Activated gamma-delta T cell (primary cell): ENCODE data around the gene FAM111B.

Experiments
- DNase-seq: peaks from one replicate; lab custom pipeline; 2025; lab: John Stamatoyannopoulos, UW

Gene FAM111B

GRCh38 chr11:59158206-59159068 lies 51.4 kb downstream of the FAM111B start:
- no peak for DNase-seq

DNA sequence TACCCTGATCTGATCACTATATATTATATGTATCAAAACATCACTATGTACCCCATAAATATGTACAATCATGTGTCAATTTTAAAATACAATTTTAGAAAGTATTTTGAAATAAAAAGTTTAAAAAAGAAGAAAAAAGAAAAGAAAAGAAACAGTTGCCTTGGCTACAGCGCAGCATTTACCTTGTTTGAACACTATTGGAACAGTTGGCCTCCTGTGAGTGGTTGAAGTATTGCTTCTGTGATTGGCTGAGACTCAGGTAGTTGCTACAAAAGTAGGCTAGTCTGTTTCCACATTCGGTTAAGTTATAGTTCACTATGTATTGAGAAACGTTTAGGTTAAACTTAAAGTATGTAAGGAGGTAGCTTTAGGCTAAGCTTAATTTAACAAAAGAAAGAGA lies 57.0 kb downstream of the FAM111B start:
- DNase-seq: no peak

DNA sequence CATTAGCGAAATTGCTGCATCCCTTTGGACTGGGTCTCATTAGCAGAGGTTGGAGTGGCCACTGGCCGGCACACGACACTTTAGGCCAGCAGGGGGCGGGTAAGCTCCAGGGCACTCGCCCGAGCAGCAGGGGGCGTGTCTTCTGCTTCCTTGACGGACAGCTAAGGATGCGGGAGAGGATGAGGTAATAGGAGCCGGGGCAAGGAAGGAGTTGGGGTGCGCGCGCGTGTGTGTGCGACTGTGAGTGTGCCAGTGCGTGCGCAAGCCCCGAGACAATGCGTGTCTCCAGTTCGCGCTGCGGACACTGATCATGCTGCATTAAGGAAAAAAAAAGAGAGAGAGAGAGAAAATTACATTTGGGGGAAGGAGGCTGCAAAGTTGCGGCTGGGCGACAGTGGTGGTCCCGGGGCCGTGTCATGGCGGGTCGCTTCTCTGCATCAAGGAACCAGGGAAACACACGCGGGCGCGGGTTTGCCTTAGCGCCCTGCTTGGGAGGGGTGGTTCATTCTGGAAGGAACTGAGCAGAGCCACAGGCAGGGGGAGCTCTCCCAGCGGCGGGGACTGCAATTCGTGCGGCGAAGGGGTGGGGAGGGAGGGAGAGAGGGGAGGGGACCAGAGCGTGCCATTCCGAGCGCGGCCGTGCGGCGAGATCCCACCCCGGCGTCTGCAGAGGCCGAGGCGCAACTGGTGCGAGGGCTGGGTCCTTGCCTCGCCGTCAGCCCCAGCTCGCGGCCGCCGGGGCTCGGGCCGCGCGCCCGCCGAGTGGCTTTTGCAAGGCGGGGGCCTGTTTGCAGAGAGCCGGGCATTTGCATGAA lies 64.7 kb downstream of the FAM111B start, which contains the start of gene DTX4:
DTX4 (plus strand) TSS at position 625 of the 815 bp plus-strand sequence. CDS start 464 bp downstream, outside the sequence.
- peak; percentile 62 for DNase-seq

DNA sequence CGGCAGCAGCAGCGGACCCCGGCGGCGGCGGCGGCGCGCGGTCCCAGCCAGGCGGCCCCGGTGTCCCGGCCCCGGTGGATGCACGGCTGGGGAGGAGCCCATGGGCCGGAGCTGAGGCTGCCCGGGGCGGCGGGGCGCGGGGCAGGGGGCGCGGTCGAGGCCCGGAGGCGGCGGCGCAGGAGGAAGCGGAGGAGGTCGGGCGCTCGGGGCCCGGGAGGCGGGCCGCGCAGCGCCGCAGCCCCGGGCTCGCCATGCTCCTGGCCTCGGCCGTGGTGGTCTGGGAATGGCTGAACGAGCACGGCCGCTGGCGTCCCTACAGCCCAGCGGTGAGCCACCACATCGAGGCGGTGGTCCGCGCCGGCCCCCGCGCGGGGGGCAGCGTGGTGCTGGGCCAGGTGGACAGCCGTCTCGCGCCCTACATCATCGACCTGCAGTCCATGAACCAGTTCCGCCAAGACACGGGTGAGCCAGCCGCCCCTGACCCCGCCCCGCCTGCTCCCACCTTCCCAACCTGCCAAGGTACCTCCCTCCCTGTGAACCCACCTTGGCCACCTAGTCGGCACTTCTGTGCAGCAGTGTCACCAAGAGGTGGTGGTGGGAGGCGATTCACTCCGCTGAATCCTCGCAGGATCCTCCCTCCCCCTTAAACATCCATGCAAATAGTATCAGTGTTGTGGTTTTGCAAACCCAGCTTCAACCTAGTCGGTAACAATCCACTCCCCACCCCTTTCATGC lies 65.5 kb downstream of the FAM111B start:
- no peak for DNase-seq

- DNase-seq: no peak
Measured at GRCh38 chr11:59173080-59173963, 66.3 kb downstream of the FAM111B start.

GRCh38 chr11:59173964-59174663 lies 67.1 kb downstream of the FAM111B start:
- no peak for DNase-seq

GRCh38 chr11:59174664-59175033 lies 67.6 kb downstream of the FAM111B start:
- DNase-seq: no peak

DNA sequence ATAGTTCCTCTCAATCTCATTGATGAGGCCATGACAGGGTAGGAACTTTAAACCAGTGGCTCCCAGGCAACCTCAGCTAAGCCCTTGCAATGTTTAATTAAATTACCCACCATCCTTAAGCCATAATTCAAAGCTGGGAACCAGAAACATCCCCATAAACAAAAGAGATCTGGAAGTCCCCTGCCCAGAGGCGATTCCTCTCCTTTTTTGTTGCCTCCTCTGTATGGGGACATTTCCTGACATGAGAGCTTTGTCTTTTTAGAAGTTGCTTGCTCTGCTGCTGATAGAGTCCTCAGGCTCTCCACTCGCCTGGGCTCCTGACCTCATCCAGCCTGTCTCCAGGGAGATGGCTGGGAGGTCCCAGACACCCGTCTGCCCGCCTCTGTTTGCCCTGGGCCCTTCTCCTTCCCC lies 68.1 kb downstream of the FAM111B start:
- DNase-seq: no peak

DNA sequence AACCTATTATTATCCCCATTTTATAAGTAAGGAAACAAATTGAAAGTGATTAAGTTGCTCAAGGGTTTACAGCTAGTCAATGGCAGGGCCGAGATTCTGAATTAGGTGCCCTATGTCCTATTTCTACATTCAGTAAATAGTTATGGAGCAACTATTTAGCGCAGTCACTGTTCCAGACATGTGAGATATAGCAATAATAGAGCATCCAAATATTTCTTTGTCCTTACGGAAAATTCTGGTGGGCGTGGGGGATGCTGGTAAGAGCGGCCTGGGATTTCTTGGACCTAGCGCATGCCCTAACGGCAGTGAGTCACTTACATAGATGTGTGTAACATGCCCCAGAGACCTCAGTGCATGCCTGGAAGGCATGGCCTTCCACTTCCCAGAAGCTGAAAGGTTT lies 69.3 kb downstream of the FAM111B start:
- no peak for DNase-seq
